GM12878 (cell line): ENCODE results near the gene PASK. TPM values are rescaled to one million over a fixed set of nuclear protein-coding genes. Genes with fewer than 3 reads are reported as not detected.

Experiments used
- ATAC-seq: fragments of 200-7000 bp; cut with Tn5 transposase; 3 replicates; pipeline ENCODE4 v1.9.1; 2020; ENCODE audit warnings: mild to moderate bottlenecking, moderate library complexity
- BruUV-seq: library from RNA; stranded (reverse); fragments of 400-500 nt; replicated peaks from 2 replicates; lab custom pipeline; 2021; lab: Mats Ljungman, UMichigan
- CTCF ChIA-PET: fragments of 300-600 bp; sonication (Branson Sonifier 250); formaldehyde crosslinking; extraction: SDS; loops from one replicate; lab custom pipeline; 2021; ENCODE audit warnings: inconsistent platforms; lab: Yijun Ruan, JAX
- POLR2A ChIA-PET: fragments of 350-600 bp; formaldehyde crosslinking; extraction: SDS; loops from one replicate; lab custom pipeline; 2021; ENCODE audit warnings: inconsistent platforms; lab: Charles Lee
- RAD21 ChIA-PET: fragments of 300-600 bp; sonication (Branson Sonifier 250); formaldehyde crosslinking; loops from one replicate; lab custom pipeline; 2023; ENCODE audit warnings: antibody characterized with exemption; ENCODE audit not compliant: unreplicated experiment; lab: Charles Lee
- SMC1A ChIA-PET: fragments of 300-600 bp; sonication (Branson Sonifier 250); formaldehyde crosslinking; loops from one replicate; lab custom pipeline; 2023; ENCODE audit not compliant: unreplicated experiment, uncharacterized antibody; lab: Charles Lee
- DNase-seq: peaks from one replicate; pipeline ENCODE4 v3.0.0-alpha.2; 2011; ENCODE audit warnings: low read depth, low spot score
- FAIRE-seq: peaks from 3 replicates; lab custom pipeline; 2011; peaks lifted over from hg19 to GRCh38; lab: Jason Lieb, UNC
- H2AFZ ChIP-seq: 2 replicates; pipeline ENCODE4 v1.6.0; 2011; ENCODE audit warnings: low read depth, low read length, control low read depth; ENCODE audit not compliant: control insufficient read depth
- H3K27ac ChIP-seq: 2 replicates; pipeline ENCODE4 v1.5.1; 2011; ENCODE audit warnings: control low read depth; ENCODE audit not compliant: control insufficient read depth, insufficient read depth
- H3K27me3 ChIP-seq, 2 experiments: replicated peaks in 1 of 2; 2 replicates each; pipeline versions ENCODE4 v1.6.0 to v1.6.1; 2011; ENCODE audit warnings: low read length in 1 of 2; ENCODE audit not compliant: control insufficient read depth in 2 of 2, insufficient read depth in 2 of 2
- H3K36me3 ChIP-seq, 2 experiments: 2 replicates each; pipeline ENCODE4 v1.5.1; 2011; ENCODE audit warnings: low read length in 1 of 2; ENCODE audit not compliant: control insufficient read depth in 2 of 2, insufficient read depth in 2 of 2
- H3K4me1 ChIP-seq: 2 replicates; pipeline ENCODE4 v1.6.1; 2011; ENCODE audit warnings: mild to moderate bottlenecking, low read length, moderate library complexity, mixed read lengths; ENCODE audit not compliant: control insufficient read depth, insufficient read depth
- H3K4me2 ChIP-seq: 2 replicates; pipeline ENCODE4 v1.6.0; 2011; ENCODE audit warnings: control low read depth; ENCODE audit not compliant: control insufficient read depth, insufficient read depth
- H3K4me3 ChIP-seq: fragments of 200-600 bp; sonication (generic); 2 replicates; pipeline ENCODE4 v1.5.1; 2016
- H3K79me2 ChIP-seq: 2 replicates; pipeline ENCODE4 v1.6.0; 2011; ENCODE audit warnings: low read length; ENCODE audit not compliant: control insufficient read depth, insufficient read depth
- H3K9ac ChIP-seq: 2 replicates; pipeline ENCODE4 v1.8.0; 2011; ENCODE audit warnings: low read length, control low read depth, mixed read lengths; ENCODE audit not compliant: control insufficient read depth, insufficient read depth
- H3K9me3 ChIP-seq: replicated peaks from 3 replicates; pipeline ENCODE4 v1.5.1; 2011; ENCODE audit warnings: mild to moderate bottlenecking, low read length; ENCODE audit not compliant: control insufficient read depth, insufficient read depth
- H4K20me1 ChIP-seq: 2 replicates; pipeline ENCODE4 v1.6.0; 2011; ENCODE audit not compliant: control insufficient read depth, insufficient read depth
- ESRRA ChIP-seq: IDR thresholded peaks from 2 replicates; pipeline ENCODE4 v1.6.1; 2012; ENCODE audit warnings: mild to moderate bottlenecking, low read length, improper control_type of control experiment
- FOS ChIP-seq: IDR thresholded peaks from 3 replicates; pipeline ENCODE4 v1.6.1; 2011; ENCODE audit warnings: borderline replicate concordance; ENCODE audit not compliant: insufficient read length; ENCODE audit errors: extremely low read depth
- FOXK2 ChIP-seq: fragments of 450-650 bp; IDR thresholded peaks from 2 replicates; pipeline ENCODE4 v1.6.1; 2017; ENCODE audit warnings: mild to moderate bottlenecking, moderate library complexity
- LARP7 ChIP-seq: fragments of 450-650 bp; IDR thresholded peaks from 2 replicates; pipeline ENCODE4 v1.6.1; 2017; ENCODE audit warnings: mild to moderate bottlenecking
- MEF2B ChIP-seq: fragments of 450-650 bp; IDR thresholded peaks from 2 replicates; pipeline ENCODE4 v1.6.1; 2018; ENCODE audit warnings: mild to moderate bottlenecking, moderate library complexity; ENCODE audit not compliant: partially characterized antibody, poor library complexity, severe bottlenecking
- POLR2AphosphoS5 ChIP-seq: IDR thresholded peaks from 2 replicates; pipeline ENCODE4 v1.6.1; 2011; ENCODE audit warnings: mild to moderate bottlenecking, low read length, inconsistent platforms
- SMARCA5 ChIP-seq: fragments of 450-650 bp; IDR thresholded peaks from 2 replicates; pipeline ENCODE4 v1.6.1; 2017; ENCODE audit warnings: mild to moderate bottlenecking
- WGBS: methylation state at CpG from one replicate; pipeline ENCODE4 v1.1.6; 2016; ENCODE audit warnings: low lambda C conversion rate; ENCODE audit not compliant: insufficient replicate concordance, insufficient coverage; ENCODE audit errors: missing lambda C conversion rate; 5-methylcytosine and 5-hydroxymethylcytosine counted together
- in situ Hi-C: fragments of 300-500 bp; cut with MboI; formaldehyde crosslinking; loops from 9 replicates; pipeline ENCODE4 v1.14.3; 2018; ENCODE audit warnings: mixed read lengths
- intact Hi-C: fragments of 100-400 bp; cut with micrococcal nuclease; formaldehyde crosslinking; loops from one replicate; pipeline ENCODE4 v1.14.2; 2022; ENCODE audit not compliant: unreplicated experiment
- polyA plus RNA-seq, 11 experiments: library from polyadenylated mRNA; depleted of rRNA in 4 of 11; unstranded in 6 of 11; stranded (reverse) in 5 of 11; fragments of >200 nt; fragmentation: Nextera tagmentation in 4 of 11; fragmentation: Illumina TruSeq in 1 of 11; extraction: Ambion mirVana in 4 of 11; extraction: Trizol in 1 of 11; gene quantifications; 1 replicate in 1 of 11; 2 replicates in 10 of 11; pipeline versions ENCODE4 v1.2.1 to v1.2.3, GENCODE V29; 2011 to 2016; ENCODE audit warnings: inconsistent platforms in 2 of 11, missing spikeins in 2 of 11, low read depth in 1 of 11
- total RNA-seq, 4 experiments: library from RNA; depleted of rRNA in 3 of 4; stranded (reverse); fragments of >200 nt in 3 of 4; fragmentation: Illumina TruSeq in 1 of 4; extraction: Trizol in 1 of 4; gene quantifications; 2 replicates each; pipeline versions ENCODE4 v1.2.1 to v1.2.3, GENCODE V29; 2013 to 2021
- TF ChIP-seq, protein P1 (sequence below): IDR thresholded peaks from 2 replicates; pipeline ENCODE4 v1.6.1; 2011; ENCODE audit warnings: low read depth, low read length, improper control_type of control experiment, borderline replicate concordance

PASK gene
- total and polyA plus RNA-seq, 10 of the 15 experiments (the other 5 are each of a cell fraction or from before 2014, with no cell fraction given) = 9.6 to 62.2 (median 28.5) TPM

DNA sequence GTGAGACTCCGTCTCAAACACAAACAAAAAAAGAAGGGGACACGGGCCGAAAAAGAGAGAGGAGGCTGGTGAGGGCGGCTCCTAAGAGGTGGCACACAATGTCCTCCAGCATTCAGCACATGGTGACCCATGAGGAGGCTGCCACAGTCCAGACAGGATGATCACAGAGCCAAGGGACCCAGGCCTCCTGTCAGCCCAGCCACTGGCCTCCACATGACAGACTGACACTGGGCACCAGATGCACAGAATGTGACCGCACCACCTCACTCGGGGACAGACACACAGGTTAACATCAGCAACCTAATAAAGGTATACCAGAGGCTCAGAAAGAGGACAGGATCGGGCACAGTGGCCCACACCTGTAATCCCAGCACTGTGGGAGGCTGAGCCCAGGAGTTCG, 21.0 kb downstream of the PASK start:
- POLR2A ChIA-PET = interaction anchor here (0.6 kb wide), 1 partner anchor 1102 kb away, joined by 6 read pairs; no protein-coding TSS in a partner anchor
- H3K27ac ChIP-seq = peak overlapping the region; percentile 97

More for the DNA sequence above, 21.0 kb downstream of the PASK start:
- Histone ChIP-seq H3K9me3 (no peaks in the 10 kb centered on the region), H4K20me1 (no peaks in the 10 kb centered on the region), H3K4me1 (peaks cover 43% of the 10 kb centered on the region), H3K36me3 (peaks cover 6 to 7% of the 10 kb centered on the region in 2 experiments; a peak in 3 of 4 replicates)
- TSS peak; percentile 74 for BruUV-seq
- no peak for DNase-seq
- no peak for ATAC-seq
- TF ChIP-seq ESRRA (no peak), FOXK2 (no peak), POLR2AphosphoS5 (no peak), LARP7 (peak; percentile 11; the same call in 1 of the 2 replicates), FOS (no peak), SMARCA5 (0 out of 2 replicates have a peak, but pooled peaks have one; percentile 4), MEF2B (no peak)
- TF ChIP-seq, protein P1, sequence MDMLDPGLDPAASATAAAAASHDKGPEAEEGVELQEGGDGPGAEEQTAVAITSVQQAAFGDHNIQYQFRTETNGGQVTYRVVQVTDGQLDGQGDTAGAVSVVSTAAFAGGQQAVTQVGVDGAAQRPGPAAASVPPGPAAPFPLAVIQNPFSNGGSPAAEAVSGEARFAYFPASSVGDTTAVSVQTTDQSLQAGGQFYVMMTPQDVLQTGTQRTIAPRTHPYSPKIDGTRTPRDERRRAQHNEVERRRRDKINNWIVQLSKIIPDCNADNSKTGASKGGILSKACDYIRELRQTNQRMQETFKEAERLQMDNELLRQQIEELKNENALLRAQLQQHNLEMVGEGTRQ = no peak
- TF ChIP-seq, all 136 proteins: peak for 2
- FAIRE-seq = peak; percentile 7
- SMC1A ChIA-PET = interaction anchor here (1.0 to 5.4 kb wide), 3 partner anchors 16 to 29 kb away, joined by 3 to 48 read pairs (median 3); no protein-coding TSS in a partner anchor
- CTCF ChIA-PET = no interaction called here
- 81% methylated on average over 8 of the region's 8 CpGs for WGBS
- in situ Hi-C loops (no loop called here), intact Hi-C loops (no loop called here)
- RAD21 ChIA-PET = interaction anchor here (1.2 to 1.5 kb wide), 3 partner anchors 18 to 26 kb away, joined by 3 read pairs; partner anchors contain the start of genes MTERF4 and PPP1R7
- peak overlapping the region; percentile 44 for H3K4me2 ChIP-seq
- H3K9ac ChIP-seq = peak overlapping the region; percentile 33
- H2AFZ ChIP-seq = peak overlapping the region; percentile 53; the same call in 1 of the 2 replicates
- no peaks in the 10 kb centered on the region for H3K27me3 ChIP-seq
- peaks cover 29% of the 10 kb centered on the region for H3K79me2 ChIP-seq
- no peak overlapping the region; the same call in 1 of the 2 replicates for H3K4me3 ChIP-seq
